ENCODE results near the gene GEMIN5. TPM values are rescaled to one million over a fixed set of nuclear protein-coding genes. Genes with fewer than 3 reads are reported as not detected.
"Not testable (repeated sequence)": the region's sequence is repeated elsewhere in the genome, so short reads cannot be mapped to it uniquely, and the experiment has no call there.

GEMIN5 gene
- total RNA-seq (2014; rRNA removed; shearing (Covaris generic); ENCODE audit: low replicate concordance): 36.9 and 39.6 TPM in 2 replicates

DNA sequence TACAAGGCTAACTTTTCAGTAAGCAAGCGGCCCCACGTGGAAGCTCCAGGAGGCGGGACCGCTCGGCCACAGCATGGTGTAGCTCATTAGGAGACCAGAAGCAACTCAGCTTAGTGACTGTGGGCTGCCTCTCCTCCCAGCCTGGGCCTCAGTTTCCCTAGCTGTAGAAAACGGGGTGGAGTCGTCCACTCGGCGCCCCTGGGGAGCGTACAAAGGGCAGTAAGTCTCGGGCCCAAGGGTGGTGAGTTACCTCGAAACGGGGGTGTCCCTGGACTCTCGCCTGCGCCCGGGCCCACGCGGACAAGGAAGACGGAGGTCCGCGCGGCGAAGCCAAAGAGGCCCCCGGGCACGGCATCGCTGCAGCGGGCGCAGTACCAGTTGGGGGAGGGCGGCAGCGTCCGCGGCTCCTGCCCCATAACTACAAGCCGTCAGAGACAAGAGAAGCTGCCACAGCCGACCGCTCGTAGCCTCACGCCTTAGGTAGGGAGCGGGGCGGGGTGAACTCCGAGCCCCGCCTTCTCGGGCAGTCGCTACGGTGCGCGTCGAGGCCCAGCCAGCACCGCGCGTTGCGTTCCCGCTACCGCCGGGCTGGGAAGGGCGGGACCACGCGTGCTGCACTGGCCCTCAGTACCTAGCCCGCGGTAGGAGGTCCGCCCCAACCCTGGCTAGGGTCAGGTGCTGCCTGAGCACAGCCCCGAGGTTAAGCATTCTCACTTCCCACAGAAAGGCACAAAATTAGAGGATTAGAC is at the start of gene GEMIN5:
GEMIN5 (minus strand) TSS at position 494 of the 749 bp plus-strand sequence; CDS start at position 416, 78 bp downstream.
- H3K9me3 ChIP-seq: no peaks in the 10 kb centered on the region
- H3K4me3 ChIP-seq: peak within 1 kb of the TSS; percentile 80
- peak; percentile 93 for DNase-seq
- peaks cover 26% of the 10 kb centered on the region for H3K36me3 ChIP-seq
- H3K27me3 ChIP-seq: no peaks in the 10 kb centered on the region

GRCh38 chr5:154986151-154986550 is 48.1 kb upstream of the GEMIN5 start:
- DNase-seq: no peak
- no peak overlapping the region for H3K4me3 ChIP-seq
- H3K27me3 ChIP-seq: no peaks in the 10 kb centered on the region
- no peaks in the 10 kb centered on the region for H3K9me3 ChIP-seq
- no peaks in the 10 kb centered on the region for H3K36me3 ChIP-seq

DNA sequence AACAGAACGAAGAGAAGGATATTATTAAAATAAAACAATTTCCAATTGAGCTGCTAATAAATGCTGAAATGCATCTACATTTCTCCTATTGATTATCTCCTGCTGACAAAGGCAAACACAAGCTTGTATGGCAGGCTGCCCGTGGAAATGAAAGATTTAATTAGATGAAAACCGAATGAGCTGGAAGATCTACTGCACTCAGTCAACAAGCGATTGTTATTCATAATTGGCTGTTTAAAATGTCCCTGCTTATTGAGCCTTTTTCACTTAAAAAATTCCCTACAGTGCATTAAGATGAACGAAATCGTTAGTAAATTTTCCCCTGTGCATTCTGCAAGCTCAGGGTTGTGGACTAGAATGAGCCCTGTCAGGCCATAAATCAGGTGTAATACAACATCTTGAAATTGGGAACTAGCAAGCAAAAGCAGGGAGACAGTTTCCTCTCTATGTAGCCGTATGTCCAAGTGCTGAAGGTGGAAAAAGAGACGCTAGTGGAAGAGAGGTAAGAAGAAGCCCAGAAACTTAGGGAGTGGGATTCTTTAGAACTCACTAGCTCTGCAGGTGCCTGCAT is 47.0 kb upstream of the GEMIN5 start:
- no peak overlapping the region for H3K4me3 ChIP-seq
- H3K27me3 ChIP-seq: no peaks in the 10 kb centered on the region
- H3K36me3 ChIP-seq: no peaks in the 10 kb centered on the region
- no peaks in the 10 kb centered on the region for H3K9me3 ChIP-seq
- DNase-seq: no peak

GRCh38 chr5:154978294-154978693 is 40.3 kb upstream of the GEMIN5 start:
- not testable (repeated sequence) for H3K36me3 ChIP-seq, H3K27me3 ChIP-seq, DNase-seq, H3K9me3 ChIP-seq, H3K4me3 ChIP-seq

DNA sequence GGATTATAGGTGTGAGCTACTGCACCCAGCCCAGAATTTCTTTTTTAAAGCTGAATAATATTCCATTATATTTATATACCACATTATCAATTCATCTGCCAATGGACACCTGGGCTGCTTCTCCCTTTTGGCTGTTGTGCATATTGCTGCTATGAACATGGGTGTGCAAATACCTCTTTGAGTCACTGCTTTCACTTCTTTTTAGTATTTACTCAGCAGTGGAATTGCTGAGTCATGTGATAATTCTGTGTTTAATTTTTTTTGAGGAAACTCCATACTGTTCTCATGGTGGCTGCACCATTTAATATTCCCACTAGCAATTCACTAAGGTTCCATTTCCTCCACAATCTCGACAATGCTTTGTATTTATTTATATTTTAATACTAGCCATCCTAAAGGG is 39.4 kb upstream of the GEMIN5 start:
- Histone ChIP-seq H3K4me3 (no peak overlapping the region), H3K27me3 (no peaks in the 10 kb centered on the region), H3K9me3 (no peaks in the 10 kb centered on the region; the same call in 1 of the 2 replicates), H3K36me3 (peaks cover 6% of the 10 kb centered on the region; the same call in 1 of the 2 replicates)
- DNase-seq: no peak

- DNase-seq, H3K36me3 ChIP-seq, H3K4me3 ChIP-seq, H3K27me3 ChIP-seq, H3K9me3 ChIP-seq: not testable (repeated sequence)
Observed at GRCh38 chr5:154976082-154976481, 38.1 kb upstream of the GEMIN5 start.

GRCh38 chr5:154972476-154973080 is 34.6 kb upstream of the GEMIN5 start:
- Histone ChIP-seq H3K27me3 (no peaks in the 10 kb centered on the region), H3K4me3 (no peak overlapping the region), H3K9me3 (no peaks in the 10 kb centered on the region; the same call in 1 of the 2 replicates), H3K36me3 (peaks cover 22% of the 10 kb centered on the region)
- peak; percentile 11 for DNase-seq

GRCh38 chr5:154971501-154971900 is 33.5 kb upstream of the GEMIN5 start:
- Histone ChIP-seq H3K9me3 (no peaks in the 10 kb centered on the region; the same call in 1 of the 2 replicates), H3K27me3 (no peaks in the 10 kb centered on the region), H3K4me3 (no peak overlapping the region), H3K36me3 (peaks cover 29% of the 10 kb centered on the region)
- no peak for DNase-seq

DNA sequence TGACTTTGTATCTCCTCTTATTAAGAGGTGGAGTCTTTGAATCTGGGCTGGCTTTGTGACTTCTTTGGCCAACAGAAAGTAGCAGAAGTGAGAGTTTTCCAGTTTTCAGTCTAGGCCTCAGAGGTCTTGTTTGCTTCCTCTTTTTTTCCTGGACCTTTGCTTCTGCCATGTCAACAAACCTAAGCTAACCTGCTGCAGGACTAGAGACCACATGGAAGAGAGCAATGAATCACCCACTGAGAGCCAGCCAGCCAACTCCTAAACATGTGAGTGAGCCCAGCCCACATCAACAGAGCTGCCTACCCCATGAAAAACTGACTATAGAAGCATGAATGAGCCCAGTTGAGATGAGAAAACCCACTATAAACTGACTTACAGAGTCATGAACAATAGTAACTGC is 32.7 kb upstream of the GEMIN5 start:
- Histone ChIP-seq H3K27me3 (no peaks in the 10 kb centered on the region), H3K36me3 (peaks cover 30% of the 10 kb centered on the region), H3K4me3 (no peak overlapping the region), H3K9me3 (no peaks in the 10 kb centered on the region; the same call in 1 of the 2 replicates)
- peak; percentile 21 for DNase-seq

DNA sequence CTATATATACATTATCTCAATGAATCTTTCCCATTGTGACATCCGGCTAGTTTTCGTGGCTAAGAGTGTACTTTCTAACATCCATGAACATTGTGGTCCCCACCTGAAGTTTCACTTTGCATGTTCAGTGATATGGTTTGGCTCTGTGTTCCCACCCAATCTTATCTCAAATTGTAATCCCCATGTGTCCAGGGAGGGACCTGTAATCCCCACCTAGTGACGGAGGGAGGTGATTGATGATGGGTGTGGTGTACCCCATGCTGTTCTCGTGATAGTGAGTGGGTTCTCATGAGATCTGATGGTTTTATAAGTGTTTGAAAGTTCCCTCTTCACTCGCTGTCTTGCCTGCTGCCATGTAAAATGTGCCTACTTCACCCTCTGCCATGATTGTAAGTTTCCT is 30.9 kb upstream of the GEMIN5 start:
- Histone ChIP-seq H3K9me3 (no peaks in the 10 kb centered on the region), H3K27me3 (no peaks in the 10 kb centered on the region), H3K36me3 (peaks cover 25% of the 10 kb centered on the region), H3K4me3 (no peak overlapping the region)
- DNase-seq: no peak

- H3K36me3 ChIP-seq: peaks cover 25% of the 10 kb centered on the region
- DNase-seq: no peak
- H3K9me3 ChIP-seq: no peaks in the 10 kb centered on the region
Observed at GRCh38 chr5:154967421-154968024, 29.5 kb upstream of the GEMIN5 start.

GRCh38 chr5:154966874-154967273 is 28.9 kb upstream of the GEMIN5 start:
- Histone ChIP-seq H3K36me3 (peaks cover 30% of the 10 kb centered on the region), H3K27me3 (no peaks in the 10 kb centered on the region), H3K9me3 (no peaks in the 10 kb centered on the region), H3K4me3 (no peak overlapping the region)
- DNase-seq: no peak

More at GRCh38 chr5:154967421-154968024, 29.5 kb upstream of the GEMIN5 start:
- H3K4me3 ChIP-seq: no peak overlapping the region
- H3K27me3 ChIP-seq: no peaks in the 10 kb centered on the region

GRCh38 chr5:154966081-154966841 is 28.2 kb upstream of the GEMIN5 start:
- Histone ChIP-seq H3K4me3 (no peak overlapping the region), H3K36me3 (peaks cover 36% of the 10 kb centered on the region), H3K27me3 (no peaks in the 10 kb centered on the region), H3K9me3 (no peaks in the 10 kb centered on the region)
- DNase-seq: no peak

DNA sequence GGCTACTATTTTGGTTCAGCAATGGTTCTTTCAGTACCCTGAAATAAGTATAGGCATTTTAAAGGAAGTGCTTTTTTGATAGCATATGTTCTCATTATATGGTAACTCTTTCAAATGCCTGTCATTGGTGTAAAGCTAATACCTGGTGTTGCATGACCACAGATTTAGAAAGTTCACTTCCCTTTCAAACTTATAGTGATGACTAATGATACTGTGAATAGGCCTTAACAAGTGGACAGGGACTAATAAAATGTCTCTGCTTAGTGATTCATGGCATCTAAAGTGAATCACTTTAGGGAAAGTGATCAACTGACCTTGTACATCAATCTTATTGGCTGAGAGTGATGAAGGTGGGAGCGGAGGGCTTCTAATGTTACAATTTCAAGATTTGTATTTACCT is 24.5 kb upstream of the GEMIN5 start:
- Histone ChIP-seq H3K36me3 (peaks cover 53% of the 10 kb centered on the region), H3K9me3 (no peaks in the 10 kb centered on the region), H3K4me3 (no peak overlapping the region), H3K27me3 (no peaks in the 10 kb centered on the region)
- DNase-seq: no peak

GRCh38 chr5:154956712-154957111 is 18.7 kb upstream of the GEMIN5 start:
- DNase-seq: no peak
- H3K4me3 ChIP-seq: no peak overlapping the region
- H3K36me3 ChIP-seq: peaks cover 63% of the 10 kb centered on the region
- H3K9me3 ChIP-seq: no peaks in the 10 kb centered on the region
- no peaks in the 10 kb centered on the region for H3K27me3 ChIP-seq

DNA sequence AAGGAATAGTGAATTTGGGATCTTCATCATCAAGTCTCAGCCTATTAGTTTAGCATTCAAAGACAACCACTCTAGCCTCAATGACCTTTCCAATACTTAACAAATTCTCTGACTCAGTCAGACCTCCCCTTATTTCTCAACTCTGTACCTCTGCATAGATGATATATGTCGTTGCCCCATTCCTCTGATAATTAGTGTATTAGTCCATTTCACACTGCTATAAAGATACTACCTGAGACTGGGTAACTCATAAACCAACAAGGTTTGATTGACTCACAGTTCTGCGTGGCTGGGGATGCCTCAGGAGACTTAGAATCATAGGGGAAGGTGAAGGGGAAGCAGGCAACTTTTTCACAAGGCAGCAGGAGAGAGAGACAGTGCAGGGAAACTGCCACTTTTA is 11.8 kb upstream of the GEMIN5 start:
- H3K36me3 ChIP-seq: peaks cover 37% of the 10 kb centered on the region
- no peaks in the 10 kb centered on the region for H3K9me3 ChIP-seq
- H3K27me3 ChIP-seq: no peaks in the 10 kb centered on the region
- DNase-seq: no peak
- H3K4me3 ChIP-seq: no peak overlapping the region

Measured in MG63 (cell line).